ENCODE data around the gene LRBA.

- TF ChIP-seq, protein P1, sequence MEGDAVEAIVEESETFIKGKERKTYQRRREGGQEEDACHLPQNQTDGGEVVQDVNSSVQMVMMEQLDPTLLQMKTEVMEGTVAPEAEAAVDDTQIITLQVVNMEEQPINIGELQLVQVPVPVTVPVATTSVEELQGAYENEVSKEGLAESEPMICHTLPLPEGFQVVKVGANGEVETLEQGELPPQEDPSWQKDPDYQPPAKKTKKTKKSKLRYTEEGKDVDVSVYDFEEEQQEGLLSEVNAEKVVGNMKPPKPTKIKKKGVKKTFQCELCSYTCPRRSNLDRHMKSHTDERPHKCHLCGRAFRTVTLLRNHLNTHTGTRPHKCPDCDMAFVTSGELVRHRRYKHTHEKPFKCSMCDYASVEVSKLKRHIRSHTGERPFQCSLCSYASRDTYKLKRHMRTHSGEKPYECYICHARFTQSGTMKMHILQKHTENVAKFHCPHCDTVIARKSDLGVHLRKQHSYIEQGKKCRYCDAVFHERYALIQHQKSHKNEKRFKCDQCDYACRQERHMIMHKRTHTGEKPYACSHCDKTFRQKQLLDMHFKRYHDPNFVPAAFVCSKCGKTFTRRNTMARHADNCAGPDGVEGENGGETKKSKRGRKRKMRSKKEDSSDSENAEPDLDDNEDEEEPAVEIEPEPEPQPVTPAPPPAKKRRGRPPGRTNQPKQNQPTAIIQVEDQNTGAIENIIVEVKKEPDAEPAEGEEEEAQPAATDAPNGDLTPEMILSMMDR (IDR thresholded peaks at IDR 0.05), result no peak
- no peak for TF ChIP-seq POLR2A (IDR thresholded peaks at IDR 0.05)
These were observed 289.0 kb downstream of the LRBA start for GRCh38 chr4:150725957-150726523.

Data from testis (tissue), 2 donors.